ENCODE results near the gene FHOD3.

The FHOD3 gene

GRCh38 chr18:36567800-36568199 lies 270.3 kb downstream of the FHOD3 start:
- DNase-seq: no peak

GRCh38 chr18:36568487-36568886 lies 271.0 kb downstream of the FHOD3 start:
- no peak for DNase-seq

- DNase-seq: peak; percentile 59
Observed at GRCh38 chr18:36572135-36572856, 274.8 kb downstream of the FHOD3 start.

GRCh38 chr18:36576339-36576738 lies 278.8 kb downstream of the FHOD3 start:
- DNase-seq: no peak

GRCh38 chr18:36578871-36579710 lies 281.6 kb downstream of the FHOD3 start:
- DNase-seq: peak; percentile 60

GRCh38 chr18:36580266-36580665 lies 282.8 kb downstream of the FHOD3 start:
- DNase-seq: peak; percentile 63

GRCh38 chr18:36580874-36581750 lies 283.6 kb downstream of the FHOD3 start:
- peak; percentile 86 for DNase-seq

GRCh38 chr18:36582988-36583745 lies 285.7 kb downstream of the FHOD3 start:
- DNase-seq: no peak

- DNase-seq: peak; percentile 65
Observed at GRCh38 chr18:36589857-36590543, 292.5 kb downstream of the FHOD3 start.

GRCh38 chr18:36590621-36591580 lies 293.4 kb downstream of the FHOD3 start:
- no peak for DNase-seq

GRCh38 chr18:36592282-36592681 lies 294.8 kb downstream of the FHOD3 start:
- no peak for DNase-seq

GRCh38 chr18:36593001-36593400 lies 295.5 kb downstream of the FHOD3 start:
- peak; percentile 31 for DNase-seq

- DNase-seq: no peak
Observed at GRCh38 chr18:36593641-36594040, 296.1 kb downstream of the FHOD3 start.

- no peak for DNase-seq
Observed at GRCh38 chr18:36594621-36595020, 297.1 kb downstream of the FHOD3 start.

GRCh38 chr18:36595046-36595817 lies 297.7 kb downstream of the FHOD3 start:
- DNase-seq: no peak

- no peak for DNase-seq
Observed at GRCh38 chr18:36595818-36596215, 298.3 kb downstream of the FHOD3 start.

- DNase-seq: no peak
Observed at GRCh38 chr18:36597636-36598035, 300.1 kb downstream of the FHOD3 start.

- DNase-seq: no peak
Observed at GRCh38 chr18:36600548-36600947, 303.0 kb downstream of the FHOD3 start.

- DNase-seq: no peak
Observed at GRCh38 chr18:36601316-36601715, 303.8 kb downstream of the FHOD3 start.

GRCh38 chr18:36602071-36602470 lies 304.6 kb downstream of the FHOD3 start:
- no peak for DNase-seq
